OCI-M2 (cell line): ENCODE measurements around the gene CLEC1B.
"Not testable (repeated sequence)": the region's sequence is repeated elsewhere in the genome, so short reads cannot be mapped to it uniquely, and the experiment has no call there.

ENCODE experiments used
- DNase-seq: peaks from one replicate; lab custom pipeline; 2025; ENCODE audit not compliant: unreplicated experiment; lab: John Stamatoyannopoulos, UW

The CLEC1B gene

DNA sequence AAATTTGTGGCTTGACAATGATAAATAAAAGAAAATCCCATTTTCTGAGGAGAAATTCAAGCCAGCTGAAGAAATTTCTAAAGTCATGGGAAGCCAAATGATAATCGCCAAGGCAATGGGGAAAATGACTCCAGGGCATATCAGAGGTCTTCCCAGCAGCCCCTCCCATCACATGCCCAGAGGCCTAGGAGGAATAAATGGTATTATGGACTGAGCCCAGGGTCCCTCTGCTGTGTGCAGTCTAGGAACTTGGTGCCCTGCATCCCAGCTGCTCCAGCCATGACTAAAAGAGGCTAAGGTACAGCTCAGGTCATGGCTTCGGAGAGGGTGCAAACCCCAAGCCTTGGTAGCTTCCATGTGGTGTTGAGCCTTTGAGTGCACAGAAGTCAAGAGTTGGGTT lies 23.3 kb downstream of the CLEC1B start:
- no peak for DNase-seq

DNA sequence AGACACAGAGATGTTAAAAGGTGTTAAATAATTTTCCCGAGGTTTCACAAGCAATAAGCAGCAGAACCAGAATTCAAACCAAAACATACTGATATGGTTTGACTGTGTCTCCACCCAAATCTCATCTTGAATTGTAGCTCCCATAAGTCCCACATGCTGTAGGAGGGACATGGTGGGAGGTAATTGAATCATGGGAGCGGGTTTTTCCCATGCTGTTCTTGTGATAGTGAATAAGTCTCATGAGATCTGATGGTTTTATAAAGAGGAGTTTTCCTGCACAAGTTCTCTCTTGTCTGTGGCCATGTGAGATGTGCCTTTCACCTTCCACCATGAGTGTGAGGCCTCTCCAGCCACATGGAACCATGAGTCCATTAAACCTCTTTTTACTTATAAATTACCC lies 24.2 kb downstream of the CLEC1B start:
- DNase-seq: not testable (repeated sequence)

DNA sequence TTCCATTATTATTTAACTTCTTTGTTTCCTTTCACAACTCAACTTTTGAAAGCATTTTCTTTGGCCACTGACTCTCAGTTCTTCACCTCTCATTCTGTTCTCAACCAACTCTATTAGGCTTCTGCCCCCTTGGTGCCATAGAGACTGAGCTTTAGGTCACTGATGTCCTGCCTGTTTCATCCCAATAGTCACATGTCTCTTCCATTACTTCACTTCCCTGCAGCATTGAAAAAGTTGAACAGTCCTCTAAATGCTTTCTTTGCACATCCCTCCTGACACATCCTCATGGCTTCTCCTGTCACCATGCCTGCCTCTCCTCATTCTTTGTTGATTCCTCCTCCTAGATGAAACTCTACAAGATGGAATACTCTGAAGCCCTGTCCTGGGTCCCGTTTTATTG lies 25.0 kb downstream of the CLEC1B start:
- no peak for DNase-seq

DNA sequence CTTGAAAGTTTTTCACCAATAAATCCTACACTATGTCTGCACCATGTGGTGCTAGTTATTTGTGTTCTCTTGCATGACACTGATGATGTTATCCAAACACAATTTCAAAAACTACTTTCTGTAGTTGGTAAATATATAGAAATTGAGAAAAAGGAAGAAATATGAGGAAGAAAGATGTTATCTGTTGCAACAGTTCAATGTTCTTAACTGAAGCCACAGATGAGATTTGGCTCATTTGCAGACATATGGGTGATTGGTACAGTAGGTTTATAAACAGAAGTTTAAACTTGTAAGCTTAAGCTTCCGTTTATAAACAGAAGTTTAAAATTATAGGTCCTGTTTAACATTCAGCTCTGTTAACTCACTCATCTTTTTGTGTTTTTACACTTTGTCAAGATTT lies 27.7 kb downstream of the CLEC1B start, which contains the start of gene CLEC12A:
Gene CLEC12A (plus strand): TSS at position 229 of the 400 bp plus-strand sequence. CDS start 188 bp downstream, outside the sequence.
- DNase-seq: no peak

DNA sequence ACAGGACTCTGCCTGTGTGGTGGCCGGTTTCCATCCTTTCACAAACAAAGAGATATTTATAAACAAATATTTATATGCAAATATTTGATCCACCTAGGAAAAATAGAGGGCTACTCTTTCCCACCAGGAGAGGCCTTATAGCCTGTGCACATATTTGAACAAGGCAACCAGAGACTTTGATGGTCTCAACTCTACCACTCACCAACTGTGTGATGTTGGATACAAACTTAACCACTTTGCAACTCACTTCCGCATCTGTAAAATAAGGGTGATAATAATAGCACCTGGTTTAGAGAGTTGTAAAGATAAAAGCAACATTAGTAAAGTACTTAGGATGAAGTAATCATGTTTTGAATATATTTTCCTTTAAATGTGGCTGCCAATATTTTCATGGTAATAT lies 29.2 kb downstream of the CLEC1B start:
- DNase-seq: no peak

DNA sequence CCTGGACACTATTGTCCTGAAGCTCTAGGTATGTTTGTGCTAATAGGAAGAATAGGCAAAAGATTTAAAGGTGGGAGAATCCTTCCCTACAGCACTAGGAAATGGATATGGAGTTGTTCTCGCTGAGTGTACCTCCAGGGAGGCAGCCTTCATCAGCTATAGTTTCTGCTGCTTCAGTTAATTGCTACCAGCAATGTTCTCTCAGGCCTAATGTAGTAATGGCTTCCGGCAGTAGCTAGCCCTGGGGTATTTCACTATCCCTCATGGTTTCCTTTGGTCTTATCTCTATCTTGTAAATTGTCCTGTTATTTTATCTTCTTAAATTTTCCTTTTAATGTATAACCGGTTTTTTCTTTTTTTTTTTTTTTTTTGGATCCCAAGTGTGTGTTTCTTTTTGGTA lies 37.0 kb downstream of the CLEC1B start:
- DNase-seq: no peak

DNA sequence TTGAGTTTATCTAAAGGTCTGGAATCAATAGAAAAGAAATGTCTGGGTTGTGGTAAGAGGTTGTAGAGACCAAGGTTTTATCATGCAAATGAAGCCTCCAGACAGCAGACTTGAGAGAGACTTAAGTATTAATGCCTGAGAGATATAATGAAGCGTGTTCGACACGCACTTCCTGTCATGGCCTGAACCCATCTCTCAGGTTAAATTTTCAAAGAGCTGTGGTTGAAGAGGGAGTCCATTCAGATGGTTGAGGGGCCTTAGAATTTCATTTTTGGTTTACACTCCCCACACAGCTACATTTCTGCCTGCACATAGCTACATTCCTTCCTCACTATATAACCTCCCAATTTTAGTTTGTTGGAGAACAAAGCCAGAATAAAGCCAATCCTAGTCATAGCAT lies 37.8 kb downstream of the CLEC1B start:
- no peak for DNase-seq

DNA sequence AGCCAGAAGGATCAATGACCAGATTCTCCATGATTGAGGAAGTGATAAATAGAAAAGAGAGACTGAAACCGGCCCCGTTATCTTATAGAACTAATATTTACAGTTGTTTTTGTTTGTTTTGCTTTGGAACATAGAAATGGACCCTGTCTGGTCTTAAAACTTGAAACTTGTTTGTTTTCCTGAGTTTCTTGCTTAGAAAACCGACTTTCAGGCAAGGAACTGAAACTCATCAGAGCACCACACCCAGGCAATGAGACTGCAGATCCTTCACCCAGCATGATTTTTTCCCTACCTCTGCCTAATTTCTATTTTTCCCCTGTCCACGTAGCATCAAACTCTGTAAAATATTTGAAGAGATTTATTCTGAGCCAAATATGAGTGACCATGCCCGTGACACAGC lies 38.3 kb downstream of the CLEC1B start:
- DNase-seq: no peak

DNA sequence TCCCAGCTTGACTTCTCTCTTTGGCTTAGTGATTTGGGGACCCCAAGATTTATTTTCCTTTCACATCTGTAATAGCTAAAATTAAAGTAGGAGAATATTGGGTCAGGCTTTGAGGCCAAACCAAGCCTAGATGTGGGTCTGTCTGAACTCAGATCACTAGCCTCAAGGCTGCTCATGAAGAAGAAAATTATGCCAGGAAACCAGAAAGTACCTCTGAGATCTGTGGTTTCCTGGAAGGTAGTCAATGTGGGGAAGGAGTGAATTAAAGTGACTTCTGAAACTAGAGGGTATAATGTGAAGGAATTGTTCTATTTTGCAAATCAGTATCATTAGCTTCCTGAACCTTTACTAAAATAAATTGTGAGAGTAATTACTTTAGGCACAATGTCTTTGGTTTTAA lies 41.1 kb downstream of the CLEC1B start:
- no peak for DNase-seq

DNA sequence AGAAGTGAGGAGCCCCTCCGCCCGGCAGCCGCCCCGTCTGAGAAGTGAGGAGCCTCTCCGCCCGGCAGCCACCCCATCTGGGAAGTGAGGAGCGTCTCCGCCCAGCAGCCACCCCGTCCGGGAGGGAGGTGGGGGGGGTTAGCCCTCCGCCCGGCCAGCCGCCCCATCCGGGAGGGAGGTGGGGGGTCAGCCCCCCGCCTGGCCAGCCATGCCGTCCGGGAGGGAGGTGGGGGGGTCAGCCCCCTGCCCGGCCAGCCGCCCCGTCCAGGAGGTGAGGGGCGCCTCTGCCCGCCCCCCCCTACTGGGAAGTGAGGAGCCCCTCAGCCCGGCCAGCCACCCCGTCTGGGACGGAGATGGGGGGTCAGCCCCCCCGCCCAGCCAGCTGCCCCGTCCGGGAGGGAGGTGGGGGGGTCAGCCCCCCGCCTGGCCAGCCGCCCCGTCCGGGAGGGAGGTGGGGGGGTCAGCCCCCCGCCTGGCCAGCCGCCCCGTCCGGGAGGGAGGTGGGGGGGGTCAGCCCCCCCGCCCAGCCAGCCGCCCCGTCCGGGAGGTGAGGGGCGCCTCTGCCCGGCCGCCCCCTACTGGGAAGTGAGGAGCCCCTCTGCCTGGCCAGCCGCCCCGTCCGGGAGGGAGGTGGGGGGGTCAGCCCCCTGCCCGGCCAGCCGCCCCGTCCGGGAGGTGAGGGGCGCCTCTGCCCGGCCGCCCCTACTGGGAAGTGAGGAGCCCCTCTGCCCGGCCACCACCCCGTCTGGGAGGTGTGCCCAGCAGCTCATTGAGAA lies 45.8 kb downstream of the CLEC1B start:
- not testable (repeated sequence) for DNase-seq

DNA sequence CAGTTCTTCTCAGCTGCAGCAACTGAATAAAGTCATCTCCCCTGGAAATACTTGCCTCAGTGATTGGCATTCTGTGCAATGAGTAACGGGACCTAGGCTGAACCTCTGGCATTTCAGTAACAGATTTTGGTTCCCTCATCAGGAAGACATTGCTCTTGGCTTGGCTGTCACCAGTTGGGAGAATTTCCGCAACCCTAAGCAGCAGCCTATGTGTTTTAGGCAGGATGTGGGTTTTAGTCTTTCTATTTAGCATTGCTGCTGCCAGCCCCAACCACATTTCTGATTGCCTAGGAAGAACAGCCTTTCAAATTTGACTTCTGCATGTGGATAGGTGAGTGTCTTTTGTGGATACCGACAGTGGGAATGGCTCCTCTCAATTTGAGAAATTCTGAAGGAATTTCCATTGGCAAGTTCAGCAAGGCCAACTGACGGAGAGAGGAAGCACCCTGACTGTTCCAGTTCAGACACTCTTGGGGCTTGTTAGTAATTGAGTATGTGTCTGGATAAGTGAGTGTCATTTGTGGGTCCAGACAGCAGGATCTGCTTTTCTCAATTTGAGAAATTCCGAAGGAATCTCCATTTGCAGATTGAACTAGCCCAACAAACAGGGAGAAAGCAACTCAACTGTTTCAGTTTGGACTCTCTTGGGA lies 47.8 kb downstream of the CLEC1B start:
- no peak for DNase-seq

DNA sequence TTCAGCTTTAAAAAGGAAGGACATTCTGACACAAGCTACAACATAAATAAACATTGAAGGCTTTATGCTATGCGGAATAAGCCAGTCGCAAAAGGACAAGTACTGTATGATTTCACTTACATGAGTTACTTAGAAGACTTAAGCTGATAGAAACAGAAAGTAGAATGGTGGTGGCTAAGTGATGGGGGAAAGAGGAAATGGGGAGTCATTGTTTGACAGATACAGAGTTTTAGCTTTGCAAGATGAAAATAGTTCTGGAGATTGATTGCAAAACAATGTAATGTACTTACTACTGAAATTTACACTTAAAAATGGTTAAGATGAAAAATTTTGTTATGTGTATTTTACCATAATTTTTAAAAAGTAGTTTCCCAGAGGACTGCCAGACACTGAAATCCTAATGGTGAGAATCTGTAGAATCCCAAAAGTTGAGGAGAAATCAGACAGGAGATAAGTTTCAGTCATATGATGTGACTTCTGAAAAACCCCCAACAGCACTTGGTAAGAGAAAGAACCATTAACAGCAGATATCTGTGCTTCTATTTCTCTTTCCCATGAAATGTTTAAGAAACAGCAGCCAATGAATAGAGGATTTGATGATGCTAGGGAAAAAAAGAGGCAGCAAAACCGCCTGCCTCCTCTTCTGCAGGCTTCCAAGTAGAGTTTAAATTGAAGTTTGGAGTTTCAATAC lies 50.2 kb downstream of the CLEC1B start:
- DNase-seq: no peak

DNA sequence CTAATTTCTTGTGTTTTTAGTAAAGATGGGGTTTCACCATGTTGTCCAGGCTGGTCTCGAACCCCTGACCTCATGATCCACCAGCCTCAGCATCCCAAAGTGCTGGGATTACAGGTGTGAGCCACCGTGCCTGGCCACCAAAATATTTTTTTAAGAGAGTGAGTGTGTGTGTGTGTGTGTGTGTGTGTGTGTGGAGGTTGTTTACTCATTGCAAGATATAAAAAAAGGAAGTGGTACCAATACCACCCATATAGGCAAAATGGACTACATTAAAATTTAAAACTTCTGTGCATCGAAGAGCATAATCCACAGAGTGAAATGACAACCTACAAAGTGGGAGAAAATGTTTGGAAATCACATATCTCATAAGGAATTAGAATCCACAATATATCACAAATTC lies 51.2 kb downstream of the CLEC1B start:
- DNase-seq: no peak

DNA sequence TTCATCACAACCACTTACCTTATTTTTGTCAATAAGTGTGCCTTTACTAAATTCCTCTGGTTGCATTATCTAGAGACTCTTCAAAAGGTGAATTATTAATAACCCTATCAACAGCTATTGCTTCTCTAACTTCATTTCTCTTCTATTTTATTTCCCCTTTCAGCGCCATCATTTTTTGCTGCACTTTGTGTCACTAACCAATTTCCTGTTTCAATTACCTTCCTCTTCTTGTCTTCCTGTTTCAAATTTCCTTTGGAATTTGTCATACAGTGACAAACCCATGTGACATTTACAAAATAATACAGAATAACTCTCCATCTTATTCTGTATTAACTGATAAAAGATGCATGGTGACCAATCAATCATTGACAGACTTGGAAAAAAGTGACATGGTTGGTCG lies 54.5 kb downstream of the CLEC1B start:
- DNase-seq: no peak

DNA sequence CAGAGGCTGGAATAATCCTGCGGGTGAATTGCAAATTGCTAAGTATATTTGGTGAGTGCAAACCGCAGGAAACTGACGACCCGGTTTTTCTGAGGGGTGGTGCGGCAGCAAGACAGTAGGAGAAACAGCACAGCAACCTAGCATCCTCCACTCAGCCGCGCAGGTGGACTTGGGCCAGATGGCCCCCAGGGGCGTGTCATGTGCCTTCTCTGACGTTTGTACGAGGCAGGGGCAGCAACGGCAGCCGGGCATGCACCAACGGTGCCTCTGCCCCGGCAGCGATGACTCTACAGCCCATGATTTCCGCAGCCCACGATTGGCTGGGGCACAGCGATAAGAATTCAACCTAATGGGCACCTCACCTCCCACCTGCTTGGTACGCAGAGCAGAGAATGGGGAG lies 55.7 kb downstream of the CLEC1B start:
- no peak for DNase-seq
